Measurements from ENCODE around the gene TAF1. TPM values are rescaled to one million over a fixed set of nuclear protein-coding genes. Genes with fewer than 3 reads are reported as not detected.

Gene TAF1
- total RNA-seq, 1 experiment from 2014 or later = 38.3 TPM

DNA sequence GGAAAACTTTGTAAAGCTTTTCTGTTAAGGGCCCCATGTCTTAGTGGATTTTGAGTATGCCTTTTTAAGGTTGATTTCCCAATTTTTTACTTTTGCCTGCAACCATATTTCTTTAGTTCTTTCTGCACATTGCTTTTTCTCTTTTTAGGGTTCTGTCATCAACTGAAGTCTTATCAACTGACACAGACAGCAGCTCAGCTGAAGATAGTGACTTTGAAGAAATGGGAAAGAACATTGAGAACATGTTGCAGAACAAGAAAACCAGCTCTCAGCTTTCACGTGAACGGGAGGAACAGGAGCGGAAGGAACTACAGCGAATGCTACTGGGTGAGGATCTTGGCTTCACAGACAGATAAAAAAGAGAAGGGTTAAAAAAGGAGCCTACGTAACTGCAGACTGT is 27.8 kb downstream of the TAF1 start:
- peaks cover 20% of the 10 kb centered on the region for H3K36me3 ChIP-seq (ENCODE audit: control insufficient read depth, insufficient read depth, low read length)
- H3K9me3 ChIP-seq (ENCODE audit: control insufficient read depth, insufficient read depth, low read depth, low read length) = no peaks in the 10 kb centered on the region
- DNase-seq (ENCODE audit: low read depth, low spot score) = no peak
- intact Hi-C loops (cut with micrococcal nuclease; ENCODE audit: unreplicated experiment) (no loop called here), in situ Hi-C loops (cut with HindIII; ENCODE audit: low pct_unique_long_range_greater_than_20kb, low sequenced_read_pairs) (no loop called here)
- ATAC-seq = no peak
- BruUV-seq (replicated peaks) = no TSS peak
- H3K27ac ChIP-seq (ENCODE audit: low read length) = no peak overlapping the region
- POLR2A ChIA-PET = no interaction called here
- no peak overlapping the region for H3K4me3 ChIP-seq (ENCODE audit: low read depth in 2 of 2, low read length in 2 of 2)
- TF ChIP-seq, protein P1, sequence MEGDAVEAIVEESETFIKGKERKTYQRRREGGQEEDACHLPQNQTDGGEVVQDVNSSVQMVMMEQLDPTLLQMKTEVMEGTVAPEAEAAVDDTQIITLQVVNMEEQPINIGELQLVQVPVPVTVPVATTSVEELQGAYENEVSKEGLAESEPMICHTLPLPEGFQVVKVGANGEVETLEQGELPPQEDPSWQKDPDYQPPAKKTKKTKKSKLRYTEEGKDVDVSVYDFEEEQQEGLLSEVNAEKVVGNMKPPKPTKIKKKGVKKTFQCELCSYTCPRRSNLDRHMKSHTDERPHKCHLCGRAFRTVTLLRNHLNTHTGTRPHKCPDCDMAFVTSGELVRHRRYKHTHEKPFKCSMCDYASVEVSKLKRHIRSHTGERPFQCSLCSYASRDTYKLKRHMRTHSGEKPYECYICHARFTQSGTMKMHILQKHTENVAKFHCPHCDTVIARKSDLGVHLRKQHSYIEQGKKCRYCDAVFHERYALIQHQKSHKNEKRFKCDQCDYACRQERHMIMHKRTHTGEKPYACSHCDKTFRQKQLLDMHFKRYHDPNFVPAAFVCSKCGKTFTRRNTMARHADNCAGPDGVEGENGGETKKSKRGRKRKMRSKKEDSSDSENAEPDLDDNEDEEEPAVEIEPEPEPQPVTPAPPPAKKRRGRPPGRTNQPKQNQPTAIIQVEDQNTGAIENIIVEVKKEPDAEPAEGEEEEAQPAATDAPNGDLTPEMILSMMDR (IDR thresholded peaks at IDR 0.05) = no peak
- no peak for TF ChIP-seq TCF7L2 (IDR thresholded peaks at IDR 0.05; ENCODE audit: low read depth, low read length)
- no peak for TF ChIP-seq REST (IDR thresholded peaks at IDR 0.05; ENCODE audit: insufficient read depth in 1 of 2, low read depth in 2 of 2, low read length in 1 of 2)
- TF ChIP-seq POLR2AphosphoS5 (IDR thresholded peaks at IDR 0.05; ENCODE audit: low read depth, low read length) = no peak
- TF ChIP-seq SIN3A (IDR thresholded peaks at IDR 0.05; ENCODE audit: borderline replicate concordance, insufficient read depth, low read depth, low read length) = no peak
- CTCF ChIA-PET = no interaction called here
- H3K27me3 ChIP-seq (ENCODE audit: control insufficient read depth, insufficient read depth, low read length) = no peaks in the 10 kb centered on the region
- no peaks in the 10 kb centered on the region for H3K4me1 ChIP-seq (ENCODE audit: control insufficient read depth, insufficient read depth, low read length)

- Histone ChIP-seq H3K9me3 (ENCODE audit: control insufficient read depth, insufficient read depth, low read depth, low read length) (no peaks in the 10 kb centered on the region), H3K4me3 (ENCODE audit: low read depth in 2 of 2, low read length in 2 of 2) (no peak overlapping the region), H3K36me3 (ENCODE audit: control insufficient read depth, insufficient read depth, low read length) (peaks cover 21% of the 10 kb centered on the region), H3K4me1 (ENCODE audit: control insufficient read depth, insufficient read depth, low read length) (no peaks in the 10 kb centered on the region), H3K27ac (ENCODE audit: low read length) (no peak overlapping the region), H3K27me3 (ENCODE audit: control insufficient read depth, insufficient read depth, low read length) (no peaks in the 10 kb centered on the region)
- ChIA-PET CTCF (no interaction called here), POLR2A (no interaction called here)
- intact Hi-C loops (cut with micrococcal nuclease; ENCODE audit: unreplicated experiment) = no loop called here
- BruUV-seq (replicated peaks) = no TSS peak
- DNase-seq (ENCODE audit: low read depth, low spot score) = no peak
- no peak for ATAC-seq
- TF ChIP-seq, protein P1 (IDR thresholded peaks at IDR 0.05) = no peak
- no peak for TF ChIP-seq POLR2AphosphoS5 (IDR thresholded peaks at IDR 0.05; ENCODE audit: low read depth, low read length)
- no peak for TF ChIP-seq REST (IDR thresholded peaks at IDR 0.05; ENCODE audit: insufficient read depth in 1 of 2, low read depth in 2 of 2, low read length in 1 of 2)
- no peak for TF ChIP-seq TCF7L2 (IDR thresholded peaks at IDR 0.05; ENCODE audit: low read depth, low read length)
- TF ChIP-seq SIN3A (IDR thresholded peaks at IDR 0.05; ENCODE audit: borderline replicate concordance, insufficient read depth, low read depth, low read length) = no peak
- in situ Hi-C loops (cut with HindIII; ENCODE audit: low pct_unique_long_range_greater_than_20kb, low sequenced_read_pairs) = no loop called here
These were observed 30.4 kb downstream of the TAF1 start for GRCh38 chrX:71396576-71396975.
